Neural cell (in vitro differentiated cells): Measurements from ENCODE around the gene LRR1. TPM values are rescaled to one million over a fixed set of nuclear protein-coding genes. Genes with fewer than 3 reads are reported as not detected.
A peak's percentile ranks its signal among the peaks of the same experiment; 100 is the strongest.

Experiments
- H2AFZ ChIP-seq: fragments of 200-600, 300-800 bp; sonication (generic), shearing (Covaris generic); 2 replicates; pipeline ENCODE4 v1.6.0; 2014; ENCODE audit warnings: low read depth, mild to moderate bottlenecking, antibody characterized with exemption, low read length, moderate library complexity
- H3F3A ChIP-seq: fragments of 200-600 bp; shearing (Covaris generic); 2 replicates; pipeline ENCODE4 v1.6.1; 2016; ENCODE audit warnings: mild to moderate bottlenecking, moderate library complexity, mixed read lengths, antibody characterized with exemption, low read length; ENCODE audit not compliant: insufficient read depth, poor library complexity, severe bottlenecking
- H3K27ac ChIP-seq: fragments of 200-600, 300-800 bp; sonication (generic), shearing (Covaris generic); 2 replicates; pipeline ENCODE4 v1.5.1; 2014; ENCODE audit warnings: mild to moderate bottlenecking, low read length, moderate library complexity
- H3K27me3 ChIP-seq: fragments of 300-800, 200-600 bp; sonication (generic), shearing (Covaris generic); 2 replicates; pipeline ENCODE4 v1.6.0; 2014; ENCODE audit warnings: mild to moderate bottlenecking, low read depth, low read length, moderate library complexity; ENCODE audit not compliant: insufficient read depth
- H3K36me3 ChIP-seq: fragments of 300-800, 200-600 bp; sonication (generic), shearing (Covaris generic); 2 replicates; pipeline ENCODE4 v1.5.1; 2014; ENCODE audit warnings: mild to moderate bottlenecking, antibody characterized with exemption, low read length, moderate library complexity; ENCODE audit not compliant: insufficient read depth
- H3K4me2 ChIP-seq: fragments of 300-800, 200-600 bp; sonication (generic), shearing (Covaris generic); 2 replicates; pipeline ENCODE4 v1.6.0; 2014; ENCODE audit warnings: mild to moderate bottlenecking, low read length
- H3K4me3 ChIP-seq: fragments of 300-800, 200-600 bp; sonication (generic), shearing (Covaris generic); 2 replicates; pipeline ENCODE4 v1.5.1; 2014; ENCODE audit warnings: mild to moderate bottlenecking, low read length, moderate library complexity
- H3K79me2 ChIP-seq: fragments of 200-600 bp; shearing (Covaris generic); replicated peaks from 2 replicates; pipeline ENCODE4 v1.6.0; 2014; ENCODE audit warnings: mild to moderate bottlenecking, low read length, moderate library complexity; ENCODE audit not compliant: insufficient read depth
- H3K9ac ChIP-seq: fragments of 300-800, 200-600 bp; sonication (generic), shearing (Covaris generic); 2 replicates; pipeline ENCODE4 v1.6.1; 2016; ENCODE audit warnings: mild to moderate bottlenecking, low read length, mixed read lengths
- H3K9me2 ChIP-seq: fragments of 200-600 bp; shearing (Covaris generic); 2 replicates; pipeline ENCODE4 v1.6.1; 2016; ENCODE audit warnings: mild to moderate bottlenecking, low read length, mixed read lengths; ENCODE audit not compliant: insufficient read depth
- H3K9me3 ChIP-seq: fragments of 200-600, 300-800 bp; sonication (generic), shearing (Covaris generic); 2 replicates; pipeline ENCODE4 v1.6.1; 2016; ENCODE audit warnings: mild to moderate bottlenecking, mixed run types, low read length, moderate library complexity, mixed read lengths
- H4K20me1 ChIP-seq: fragments of 200-600 bp; shearing (Covaris generic); 2 replicates; pipeline ENCODE4 v1.6.1; 2016; ENCODE audit warnings: mild to moderate bottlenecking, mixed run types; ENCODE audit not compliant: insufficient read depth
- EP300 ChIP-seq: fragments of 450-650 bp; conservative IDR thresholded peaks from 2 replicates; pipeline ENCODE4 v1.6.1; 2014; ENCODE audit warnings: antibody characterized with exemption, mild to moderate bottlenecking, moderate library complexity; ENCODE audit not compliant: poor library complexity, severe bottlenecking
- EZH2 ChIP-seq: fragments of 200-600, 300-800 bp; shearing (Covaris generic), sonication (generic); IDR thresholded peaks from 2 replicates; pipeline ENCODE4 v1.6.1; 2014; ENCODE audit warnings: antibody characterized with exemption, low read length, borderline replicate concordance, mild to moderate bottlenecking; ENCODE audit not compliant: insufficient read depth, poor library complexity, severe bottlenecking
- MXI1 ChIP-seq: fragments of 450-650 bp; conservative IDR thresholded peaks from 2 replicates; pipeline ENCODE4 v1.6.1; 2014; ENCODE audit warnings: antibody characterized with exemption, mild to moderate bottlenecking; ENCODE audit not compliant: poor library complexity, severe bottlenecking
- POLR2AphosphoS5 ChIP-seq: IDR thresholded peaks from 2 replicates; pipeline ENCODE4 v1.6.1; 2012
- RAD21 ChIP-seq: fragments of 450-650 bp; conservative IDR thresholded peaks from 2 replicates; pipeline ENCODE4 v1.6.1; 2014; ENCODE audit warnings: antibody characterized with exemption, mild to moderate bottlenecking, moderate library complexity
- SMC3 ChIP-seq: fragments of 450-650 bp; conservative IDR thresholded peaks from 2 replicates; pipeline ENCODE4 v1.6.1; 2014; ENCODE audit warnings: antibody characterized with exemption, mild to moderate bottlenecking, moderate library complexity; ENCODE audit not compliant: poor library complexity
- TAF1 ChIP-seq: IDR thresholded peaks from 2 replicates; pipeline ENCODE4 v1.6.1; 2012; ENCODE audit warnings: low read depth
- polyA minus RNA-seq: library from RNA; depleted of rRNA, polyadenylated mRNA; stranded (reverse); fragments of >200 nt; gene quantifications from 2 replicates; pipeline ENCODE4 v1.2.3, GENCODE V29; 2014
- polyA plus RNA-seq: library from polyadenylated mRNA; depleted of rRNA; stranded (reverse); fragments of >200 nt; gene quantifications from 2 replicates; pipeline ENCODE4 v1.2.3, GENCODE V29; 2014
- TF ChIP-seq, protein P1 (sequence below): IDR thresholded peaks from 2 replicates; pipeline ENCODE4 v1.6.1; 2012; ENCODE audit warnings: borderline replicate concordance
- TF ChIP-seq, protein P2 (sequence below): fragments of 450-650 bp; IDR thresholded peaks from 2 replicates; pipeline ENCODE4 v1.5.1; 2014; ENCODE audit warnings: antibody characterized with exemption, mild to moderate bottlenecking, moderate library complexity; ENCODE audit not compliant: poor library complexity, severe bottlenecking

Gene LRR1, protein sequence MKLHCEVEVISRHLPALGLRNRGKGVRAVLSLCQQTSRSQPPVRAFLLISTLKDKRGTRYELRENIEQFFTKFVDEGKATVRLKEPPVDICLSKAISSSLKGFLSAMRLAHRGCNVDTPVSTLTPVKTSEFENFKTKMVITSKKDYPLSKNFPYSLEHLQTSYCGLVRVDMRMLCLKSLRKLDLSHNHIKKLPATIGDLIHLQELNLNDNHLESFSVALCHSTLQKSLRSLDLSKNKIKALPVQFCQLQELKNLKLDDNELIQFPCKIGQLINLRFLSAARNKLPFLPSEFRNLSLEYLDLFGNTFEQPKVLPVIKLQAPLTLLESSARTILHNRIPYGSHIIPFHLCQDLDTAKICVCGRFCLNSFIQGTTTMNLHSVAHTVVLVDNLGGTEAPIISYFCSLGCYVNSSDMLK
- polyA plus RNA-seq = 4.4 TPM in 2 replicates
- 10.4 and 12.4 TPM in 2 replicates for polyA minus RNA-seq

DNA sequence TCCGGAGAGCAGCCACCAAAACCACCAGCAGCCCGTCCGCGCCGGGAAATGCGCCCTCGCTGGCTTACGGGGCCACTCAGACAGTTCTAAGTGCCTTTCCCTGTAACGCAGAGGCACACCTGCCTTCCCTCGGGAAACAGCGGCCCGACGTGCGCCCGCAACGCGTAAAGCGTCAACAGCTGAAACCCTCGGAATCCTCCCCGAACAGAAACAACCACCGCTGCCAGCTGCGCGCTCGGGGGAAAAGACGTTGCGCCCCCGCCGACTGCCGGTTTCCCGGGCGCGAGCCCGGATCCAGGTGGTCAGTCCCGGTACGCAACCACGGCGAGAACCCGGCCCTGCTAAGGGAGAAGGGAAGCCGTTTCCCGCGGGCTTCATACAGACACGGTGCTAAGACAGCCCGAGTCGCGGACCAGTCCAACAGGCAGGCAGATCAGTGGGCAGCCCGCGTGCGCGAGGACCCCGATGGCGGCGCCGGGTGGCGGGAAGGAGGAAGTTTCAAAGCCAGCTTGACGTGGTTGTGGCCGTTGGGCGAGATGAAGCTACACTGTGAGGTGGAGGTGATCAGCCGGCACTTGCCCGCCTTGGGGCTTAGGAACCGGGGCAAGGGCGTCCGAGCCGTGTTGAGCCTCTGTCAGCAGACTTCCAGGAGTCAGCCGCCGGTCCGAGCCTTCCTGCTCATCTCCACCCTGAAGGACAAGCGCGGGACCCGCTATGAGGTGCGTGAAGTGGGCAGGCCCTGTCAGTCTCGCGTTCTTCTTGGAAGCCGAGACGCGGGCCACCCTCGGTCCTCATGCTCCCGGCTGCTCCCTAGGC is at the start of gene LRR1:
TSS of gene LRR1 (plus strand) at position 456 of the 816 bp plus-strand sequence. CDS start at position 537, 81 bp downstream.
- H3K79me2 ChIP-seq = no peaks in the 10 kb centered on the region
- H3K9ac ChIP-seq = peak within 1 kb of the TSS; percentile 81
- H2AFZ ChIP-seq = peak within 1 kb of the TSS; percentile 91
- H3K9me3 ChIP-seq = no peaks in the 10 kb centered on the region
- no peaks in the 10 kb centered on the region for H3K27me3 ChIP-seq
- no peaks in the 10 kb centered on the region for H3F3A ChIP-seq
- H3K4me3 ChIP-seq = peak within 1 kb of the TSS; percentile 98
- no peaks in the 10 kb centered on the region for H3K9me2 ChIP-seq
- H4K20me1 ChIP-seq = no peaks in the 10 kb centered on the region
- H3K36me3 ChIP-seq = no peaks in the 10 kb centered on the region
- peak; percentile 64 for TF ChIP-seq POLR2AphosphoS5
- TF ChIP-seq SMC3 = peak; percentile 58
- no peak for TF ChIP-seq EZH2
- peak; percentile 37 for TF ChIP-seq TAF1
- TF ChIP-seq EP300 = peak; percentile 72
- TF ChIP-seq, protein P1, sequence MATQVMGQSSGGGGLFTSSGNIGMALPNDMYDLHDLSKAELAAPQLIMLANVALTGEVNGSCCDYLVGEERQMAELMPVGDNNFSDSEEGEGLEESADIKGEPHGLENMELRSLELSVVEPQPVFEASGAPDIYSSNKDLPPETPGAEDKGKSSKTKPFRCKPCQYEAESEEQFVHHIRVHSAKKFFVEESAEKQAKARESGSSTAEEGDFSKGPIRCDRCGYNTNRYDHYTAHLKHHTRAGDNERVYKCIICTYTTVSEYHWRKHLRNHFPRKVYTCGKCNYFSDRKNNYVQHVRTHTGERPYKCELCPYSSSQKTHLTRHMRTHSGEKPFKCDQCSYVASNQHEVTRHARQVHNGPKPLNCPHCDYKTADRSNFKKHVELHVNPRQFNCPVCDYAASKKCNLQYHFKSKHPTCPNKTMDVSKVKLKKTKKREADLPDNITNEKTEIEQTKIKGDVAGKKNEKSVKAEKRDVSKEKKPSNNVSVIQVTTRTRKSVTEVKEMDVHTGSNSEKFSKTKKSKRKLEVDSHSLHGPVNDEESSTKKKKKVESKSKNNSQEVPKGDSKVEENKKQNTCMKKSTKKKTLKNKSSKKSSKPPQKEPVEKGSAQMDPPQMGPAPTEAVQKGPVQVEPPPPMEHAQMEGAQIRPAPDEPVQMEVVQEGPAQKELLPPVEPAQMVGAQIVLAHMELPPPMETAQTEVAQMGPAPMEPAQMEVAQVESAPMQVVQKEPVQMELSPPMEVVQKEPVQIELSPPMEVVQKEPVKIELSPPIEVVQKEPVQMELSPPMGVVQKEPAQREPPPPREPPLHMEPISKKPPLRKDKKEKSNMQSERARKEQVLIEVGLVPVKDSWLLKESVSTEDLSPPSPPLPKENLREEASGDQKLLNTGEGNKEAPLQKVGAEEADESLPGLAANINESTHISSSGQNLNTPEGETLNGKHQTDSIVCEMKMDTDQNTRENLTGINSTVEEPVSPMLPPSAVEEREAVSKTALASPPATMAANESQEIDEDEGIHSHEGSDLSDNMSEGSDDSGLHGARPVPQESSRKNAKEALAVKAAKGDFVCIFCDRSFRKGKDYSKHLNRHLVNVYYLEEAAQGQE = peak; percentile 74
- TF ChIP-seq RAD21 = peak; percentile 42
- TF ChIP-seq MXI1 = peak; percentile 92
- TF ChIP-seq, protein P2, sequence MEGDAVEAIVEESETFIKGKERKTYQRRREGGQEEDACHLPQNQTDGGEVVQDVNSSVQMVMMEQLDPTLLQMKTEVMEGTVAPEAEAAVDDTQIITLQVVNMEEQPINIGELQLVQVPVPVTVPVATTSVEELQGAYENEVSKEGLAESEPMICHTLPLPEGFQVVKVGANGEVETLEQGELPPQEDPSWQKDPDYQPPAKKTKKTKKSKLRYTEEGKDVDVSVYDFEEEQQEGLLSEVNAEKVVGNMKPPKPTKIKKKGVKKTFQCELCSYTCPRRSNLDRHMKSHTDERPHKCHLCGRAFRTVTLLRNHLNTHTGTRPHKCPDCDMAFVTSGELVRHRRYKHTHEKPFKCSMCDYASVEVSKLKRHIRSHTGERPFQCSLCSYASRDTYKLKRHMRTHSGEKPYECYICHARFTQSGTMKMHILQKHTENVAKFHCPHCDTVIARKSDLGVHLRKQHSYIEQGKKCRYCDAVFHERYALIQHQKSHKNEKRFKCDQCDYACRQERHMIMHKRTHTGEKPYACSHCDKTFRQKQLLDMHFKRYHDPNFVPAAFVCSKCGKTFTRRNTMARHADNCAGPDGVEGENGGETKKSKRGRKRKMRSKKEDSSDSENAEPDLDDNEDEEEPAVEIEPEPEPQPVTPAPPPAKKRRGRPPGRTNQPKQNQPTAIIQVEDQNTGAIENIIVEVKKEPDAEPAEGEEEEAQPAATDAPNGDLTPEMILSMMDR = peak; percentile 35
- peak within 1 kb of the TSS; percentile 80 for H3K4me2 ChIP-seq
- peak within 1 kb of the TSS; percentile 84 for H3K27ac ChIP-seq

DNA sequence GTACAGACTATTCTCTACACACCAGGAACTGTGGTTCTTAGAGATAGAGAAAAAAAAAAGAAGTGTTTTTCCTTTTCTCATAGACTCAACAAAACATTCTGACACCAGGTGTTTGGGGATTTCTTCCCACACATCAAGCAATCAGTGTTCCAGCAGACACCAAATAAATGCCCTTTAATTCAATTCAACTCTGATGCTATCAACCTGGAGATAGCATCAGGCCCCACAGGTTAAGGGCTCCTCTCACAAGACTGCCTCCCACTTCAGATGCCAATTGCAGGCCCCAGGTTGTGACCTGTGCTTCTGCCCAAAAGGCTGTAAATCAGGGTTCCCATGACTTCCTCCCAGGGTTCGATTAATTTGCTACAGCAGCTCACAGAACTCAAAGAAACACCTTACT is 49.3 kb upstream of the LRR1 start:
- TF ChIP-seq EZH2 = no peak
- TF ChIP-seq EP300 = no peak
- Histone ChIP-seq H3K9ac (no peak overlapping the region), H3F3A (no peaks in the 10 kb centered on the region), H3K36me3 (no peaks in the 10 kb centered on the region), H3K4me2 (no peak overlapping the region), H4K20me1 (no peaks in the 10 kb centered on the region), H2AFZ (no peak overlapping the region), H3K4me3 (peak overlapping the region; percentile 6), H3K27ac (no peak overlapping the region), H3K9me3 (no peaks in the 10 kb centered on the region), H3K27me3 (no peaks in the 10 kb centered on the region), H3K79me2 (no peaks in the 10 kb centered on the region), H3K9me2 (no peaks in the 10 kb centered on the region)
